ENCODE data around the gene RALGAPA2.

RALGAPA2 gene

GRCh38 chr20:20430066-20430465 is 282.4 kb downstream of the RALGAPA2 start:
- no peak for DNase-seq (ENCODE audit: low read depth, low spot score)
- H3K4me3 ChIP-seq (ENCODE audit: low read depth, low read length), result no peak overlapping the region
- no peak for TF ChIP-seq CTCF (IDR thresholded peaks at IDR 0.05; ENCODE audit: insufficient read depth, low read length, missing control alignments)
- ChIA-PET POLR2A (no interaction called here), CTCF (no interaction called here)

DNA sequence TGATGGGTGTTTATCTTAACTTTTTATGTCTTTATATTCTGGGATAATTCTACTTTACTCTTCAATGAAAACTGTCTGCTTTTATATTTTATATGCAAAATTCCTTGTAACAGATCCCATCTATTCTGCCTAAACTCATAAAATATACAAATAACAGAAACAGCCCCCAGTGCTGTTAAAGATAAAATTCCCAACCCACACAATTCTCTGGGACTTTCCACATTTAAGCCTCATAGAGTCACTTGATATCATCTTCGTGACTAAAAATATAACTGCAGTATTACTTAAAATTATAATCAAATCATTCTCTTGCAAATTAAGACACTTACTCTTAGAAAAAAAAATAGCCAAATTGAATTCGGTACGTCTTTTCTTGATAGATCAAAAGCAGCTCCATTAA is 284.4 kb downstream of the RALGAPA2 start:
- no peak for TF ChIP-seq CTCF (IDR thresholded peaks at IDR 0.05; ENCODE audit: insufficient read depth, low read length, missing control alignments)
- H3K4me3 ChIP-seq (ENCODE audit: low read depth, low read length), result no peak overlapping the region
- no peak for DNase-seq (ENCODE audit: low read depth, low spot score)
- CTCF ChIA-PET, result no interaction called here
- POLR2A ChIA-PET, result no interaction called here

DNA sequence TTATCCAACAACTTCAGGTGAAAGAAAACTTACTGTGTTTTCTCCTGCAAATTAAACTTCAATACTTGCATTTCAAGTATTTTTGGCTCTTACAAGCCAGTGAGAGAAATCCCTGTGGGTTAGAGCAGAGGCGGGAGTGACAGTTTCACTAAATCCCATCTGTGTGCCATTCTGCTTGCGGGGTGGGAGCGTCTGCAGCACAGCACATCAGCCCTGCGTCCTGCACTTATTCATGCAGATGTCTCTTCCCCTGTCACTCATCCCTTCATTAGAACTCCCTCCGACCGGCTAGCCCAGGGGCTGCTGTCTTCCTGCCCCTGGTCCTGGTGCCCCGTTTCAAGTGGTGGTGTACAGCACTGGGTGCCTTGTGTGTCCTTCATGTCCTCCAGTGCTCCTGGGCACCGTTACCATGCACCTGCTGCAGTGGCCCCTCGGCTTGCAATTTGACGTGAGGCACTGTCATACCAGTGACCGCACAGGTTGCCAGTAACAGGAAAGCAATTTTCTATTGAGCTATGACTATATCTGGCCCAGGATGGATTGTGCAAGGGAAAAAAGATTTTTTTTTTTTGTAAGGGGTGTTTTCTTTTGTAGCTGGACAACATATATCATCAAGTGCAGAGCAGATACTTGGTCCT is 285.1 kb downstream of the RALGAPA2 start:
- POLR2A ChIA-PET, result no interaction called here
- DNase-seq (ENCODE audit: low read depth, low spot score), result no peak
- CTCF ChIA-PET, result no interaction called here
- no peak overlapping the region for H3K4me3 ChIP-seq (ENCODE audit: low read depth, low read length)
- TF ChIP-seq CTCF (IDR thresholded peaks at IDR 0.05; ENCODE audit: insufficient read depth, low read length, missing control alignments), result no peak

DNA sequence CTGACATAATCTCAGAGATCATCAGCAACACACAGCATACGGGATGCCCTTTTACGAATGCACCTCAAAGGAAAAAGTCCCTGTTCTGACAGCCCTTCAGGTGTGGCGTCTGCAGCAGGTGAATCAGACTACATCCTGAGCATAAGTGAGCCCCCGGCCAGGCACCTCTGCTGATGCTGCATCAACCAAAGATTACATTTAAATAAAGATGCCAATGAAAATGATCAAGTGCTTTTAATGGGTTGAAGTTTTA is 285.9 kb downstream of the RALGAPA2 start:
- no peak for TF ChIP-seq CTCF (IDR thresholded peaks at IDR 0.05; ENCODE audit: insufficient read depth, low read length, missing control alignments)
- no peak overlapping the region for H3K4me3 ChIP-seq (ENCODE audit: low read depth, low read length)
- ChIA-PET CTCF (no interaction called here), POLR2A (no interaction called here)
- no peak for DNase-seq (ENCODE audit: low read depth, low spot score)

- POLR2A ChIA-PET, result no interaction called here
- no peak overlapping the region for H3K4me3 ChIP-seq (ENCODE audit: low read depth, low read length)
- CTCF ChIA-PET, result interaction anchor here (1.4 kb wide), 1 partner anchor 167 kb away, joined by 3 read pairs; no protein-coding TSS in a partner anchor
- no peak for DNase-seq (ENCODE audit: low read depth, low spot score)
- no peak for TF ChIP-seq CTCF (IDR thresholded peaks at IDR 0.05; ENCODE audit: insufficient read depth, low read length, missing control alignments)
These were observed 286.4 kb downstream of the RALGAPA2 start for GRCh38 chr20:20425823-20426654.

DNA sequence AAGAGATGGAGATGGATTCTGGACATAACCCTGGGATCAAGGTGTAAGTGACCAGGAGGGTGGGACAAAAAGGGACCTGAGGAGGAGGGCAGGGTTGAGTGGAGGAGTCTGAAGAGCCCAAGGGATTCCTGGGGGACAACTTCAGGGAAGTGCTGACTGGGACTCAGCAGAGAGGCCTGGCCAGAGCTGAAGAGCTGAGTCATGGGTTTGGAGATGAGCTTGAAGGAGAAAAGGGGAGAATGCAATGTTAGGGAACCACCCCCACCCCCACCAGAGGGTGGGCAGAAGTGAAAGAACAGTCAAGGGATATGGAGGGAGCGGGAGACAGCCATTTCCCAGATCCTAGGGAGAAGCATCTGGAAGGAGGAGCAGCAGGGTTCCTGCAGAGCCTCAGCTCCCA is 289.3 kb downstream of the RALGAPA2 start:
- no peak for TF ChIP-seq CTCF (IDR thresholded peaks at IDR 0.05; ENCODE audit: insufficient read depth, low read length, missing control alignments)
- no peak overlapping the region for H3K4me3 ChIP-seq (ENCODE audit: low read depth, low read length)
- no peak for DNase-seq (ENCODE audit: low read depth, low spot score)
- POLR2A ChIA-PET, result no interaction called here
- CTCF ChIA-PET, result no interaction called here

Measured in AG04449 (cell line).